ENCODE data around the gene GTF3C5.

DNA sequence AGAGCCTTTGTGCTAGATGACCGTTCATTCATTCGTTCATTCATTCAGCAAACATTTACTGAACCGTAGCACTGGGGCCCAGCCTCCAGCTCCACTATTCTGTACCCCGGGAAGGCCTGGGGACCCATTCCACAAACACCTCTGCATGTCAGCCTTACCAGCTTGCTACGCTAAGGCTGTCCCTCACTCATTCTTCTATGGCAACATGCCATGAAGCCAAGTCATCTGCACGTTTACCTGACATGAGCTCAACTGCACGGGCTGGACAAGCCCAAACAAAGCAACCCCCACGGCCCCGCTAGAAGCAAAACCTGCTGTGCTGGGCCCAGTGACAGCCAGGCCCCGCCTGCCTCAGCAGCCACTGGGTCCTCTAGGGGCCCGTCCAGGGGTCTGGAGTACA is 37.0 kb downstream of the GTF3C5 start:
- TF ChIP-seq TAF1 (IDR thresholded peaks at IDR 0.05; ENCODE audit: borderline replicate concordance, insufficient read depth, low read length), result no peak
- TF ChIP-seq, protein P1, sequence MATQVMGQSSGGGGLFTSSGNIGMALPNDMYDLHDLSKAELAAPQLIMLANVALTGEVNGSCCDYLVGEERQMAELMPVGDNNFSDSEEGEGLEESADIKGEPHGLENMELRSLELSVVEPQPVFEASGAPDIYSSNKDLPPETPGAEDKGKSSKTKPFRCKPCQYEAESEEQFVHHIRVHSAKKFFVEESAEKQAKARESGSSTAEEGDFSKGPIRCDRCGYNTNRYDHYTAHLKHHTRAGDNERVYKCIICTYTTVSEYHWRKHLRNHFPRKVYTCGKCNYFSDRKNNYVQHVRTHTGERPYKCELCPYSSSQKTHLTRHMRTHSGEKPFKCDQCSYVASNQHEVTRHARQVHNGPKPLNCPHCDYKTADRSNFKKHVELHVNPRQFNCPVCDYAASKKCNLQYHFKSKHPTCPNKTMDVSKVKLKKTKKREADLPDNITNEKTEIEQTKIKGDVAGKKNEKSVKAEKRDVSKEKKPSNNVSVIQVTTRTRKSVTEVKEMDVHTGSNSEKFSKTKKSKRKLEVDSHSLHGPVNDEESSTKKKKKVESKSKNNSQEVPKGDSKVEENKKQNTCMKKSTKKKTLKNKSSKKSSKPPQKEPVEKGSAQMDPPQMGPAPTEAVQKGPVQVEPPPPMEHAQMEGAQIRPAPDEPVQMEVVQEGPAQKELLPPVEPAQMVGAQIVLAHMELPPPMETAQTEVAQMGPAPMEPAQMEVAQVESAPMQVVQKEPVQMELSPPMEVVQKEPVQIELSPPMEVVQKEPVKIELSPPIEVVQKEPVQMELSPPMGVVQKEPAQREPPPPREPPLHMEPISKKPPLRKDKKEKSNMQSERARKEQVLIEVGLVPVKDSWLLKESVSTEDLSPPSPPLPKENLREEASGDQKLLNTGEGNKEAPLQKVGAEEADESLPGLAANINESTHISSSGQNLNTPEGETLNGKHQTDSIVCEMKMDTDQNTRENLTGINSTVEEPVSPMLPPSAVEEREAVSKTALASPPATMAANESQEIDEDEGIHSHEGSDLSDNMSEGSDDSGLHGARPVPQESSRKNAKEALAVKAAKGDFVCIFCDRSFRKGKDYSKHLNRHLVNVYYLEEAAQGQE (IDR thresholded peaks at IDR 0.05; ENCODE audit: insufficient read depth in 1 of 2, low read depth in 2 of 2, low read length in 2 of 2), result no peak

Data from PFSK-1 (cell line).